Esophagus muscularis mucosa (tissue), 4 donors: ENCODE data around the gene DNAJC11. TPM values are rescaled to one million over a fixed set of nuclear protein-coding genes. Genes with fewer than 3 reads are reported as not detected.
A peak's percentile ranks its signal among the peaks of the same experiment; 100 is the strongest.

Experiments
- DNase-seq: peaks from one replicate; pipeline ENCODE4 v3.0.0-alpha.2; 2017; ENCODE audit errors: extremely low spot score
- H3K27ac ChIP-seq, 4 donors: fragments of 200-600 bp; sonication (generic); replicated peaks in 1 of 4; 1 replicate in 3 of 4; 2 replicates in 1 of 4; pipeline ENCODE4 v1.5.1; 2016 to 2019; ENCODE audit warnings: mild to moderate bottlenecking in 1 of 4
- H3K27me3 ChIP-seq, 4 donors: fragments of 200-600 bp; sonication (generic); one replicate each; pipeline versions ENCODE4 v1.5.1 to v1.6.0; 2016 to 2019
- H3K36me3 ChIP-seq, 4 donors: fragments of 200-600 bp; sonication (generic); one replicate each; pipeline ENCODE4 v1.5.1; 2016 to 2019
- H3K4me1 ChIP-seq, 4 donors: fragments of 200-600 bp; sonication (generic); one replicate each; pipeline ENCODE4 v1.5.1; 2016 to 2019
- H3K4me3 ChIP-seq, 4 donors: fragments of 200-600 bp; sonication (generic); 1 replicate in 2 of 4; 2 replicates in 2 of 4; pipeline ENCODE4 v1.5.1; 2016 to 2019; ENCODE audit warnings: mild to moderate bottlenecking in 4 of 4, moderate library complexity in 1 of 4
- H3K9me3 ChIP-seq, 4 donors: fragments of 200-600 bp; sonication (generic); 1 replicate in 3 of 4; 2 replicates in 1 of 4; pipeline ENCODE4 v1.5.1; 2016 to 2019
- CTCF ChIP-seq, 3 experiments: fragments of 200-600 bp in 2 of 3; fragments of 450-650 bp in 1 of 3; sonication (generic) in 2 of 3; IDR thresholded peaks; one replicate each; pipeline ENCODE4 v1.5.1; 2017 to 2019; ENCODE audit warnings: antibody characterized with exemption in 3 of 3, mild to moderate bottlenecking in 2 of 3, moderate library complexity in 1 of 3
- EP300 ChIP-seq: sonication (generic); formaldehyde crosslinking; IDR thresholded peaks from one replicate; pipeline ENCODE4 v1.6.1; 2017; ENCODE audit warnings: antibody characterized with exemption
- POLR2A ChIP-seq: fragments of 450-650 bp; IDR thresholded peaks from one replicate; pipeline ENCODE4 v1.6.1; 2017; ENCODE audit warnings: antibody characterized with exemption, moderate library complexity, mild to moderate bottlenecking, low read depth
- POLR2AphosphoS5 ChIP-seq, 2 donors: sonication (generic); formaldehyde crosslinking; IDR thresholded peaks; one replicate each; pipeline ENCODE4 v1.6.1; 2017; ENCODE audit warnings: antibody characterized with exemption in 2 of 2
- WGBS: methylation state at CpG from one replicate; pipeline ENCODE4 v1.1.5; 2018; 5-methylcytosine and 5-hydroxymethylcytosine counted together
- intact Hi-C: fragments of 100-400 bp; cut with DNase I; formaldehyde crosslinking; loops from one replicate; pipeline ENCODE4 v1.15.1; 2023
- total RNA-seq, 4 donors: library from RNA; depleted of rRNA; stranded (reverse); fragments of >200 nt; gene quantifications; one replicate each; pipeline versions ENCODE4 v1.1.0 to v1.2.1, GENCODE V29; 2016

Gene DNAJC11
- total RNA-seq, 4 donors from 2014 or later = 19.4 to 37.8 (median 29.0) TPM

DNA sequence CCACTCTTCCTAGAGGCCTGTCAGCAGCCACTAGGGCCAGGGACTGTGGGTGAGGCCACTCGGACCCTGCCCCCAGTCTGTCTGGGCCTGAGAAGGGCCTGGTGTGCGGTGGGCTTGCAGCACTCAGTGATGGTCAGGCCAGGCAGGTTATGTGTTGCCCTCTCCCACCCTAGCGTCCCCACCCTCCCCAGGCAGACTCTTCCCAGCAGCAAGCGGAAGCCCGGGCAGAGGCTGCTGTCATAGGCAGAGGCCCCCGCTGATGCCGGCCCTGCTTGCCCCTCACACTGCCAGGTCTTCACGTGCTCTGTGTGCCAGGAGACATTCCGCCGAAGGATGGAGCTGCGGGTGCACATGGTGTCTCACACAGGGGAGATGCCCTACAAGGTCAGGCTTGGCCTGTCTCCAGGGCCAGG, 115.2 kb downstream of the DNAJC11 start:
- TF ChIP-seq POLR2A (no peak), EP300 (no peak), POLR2AphosphoS5 (IDR thresholded peaks at IDR 0.05) (no peak), CTCF (IDR thresholded peaks at IDR 0.05) (no peak)
- H3K9me3 ChIP-seq = no peaks in the 10 kb centered on the region
- no peak for DNase-seq
- H3K27me3 ChIP-seq = no peaks in the 10 kb centered on the region
- intact Hi-C loops = no loop called here
- H3K4me1 ChIP-seq = peaks cover 52 to 77% (median 60%) of the 10 kb centered on the region in 4 donors
- peaks cover 20 to 49% (median 42%) of the 10 kb centered on the region in 4 donors for H3K36me3 ChIP-seq
- WGBS = 72% methylated on average over 6 of the region's 11 CpGs
- H3K4me3 ChIP-seq = no peak overlapping the region
- peak overlapping the region; percentile 50 to 65 (median 54) for H3K27ac ChIP-seq

GRCh38 chr1:6585841-6586240, 115.8 kb downstream of the DNAJC11 start:
- peaks cover 20 to 43% (median 37%) of the 10 kb centered on the region in 4 donors for H3K36me3 ChIP-seq
- H3K27ac ChIP-seq = peak overlapping the region; percentile 50 to 65 (median 54)
- H3K9me3 ChIP-seq = no peaks in the 10 kb centered on the region
- WGBS = 92% methylated on average over 5 of the region's 7 CpGs
- no peak for DNase-seq
- TF ChIP-seq CTCF (IDR thresholded peaks at IDR 0.05) (no peak), EP300 (no peak), POLR2A (no peak), POLR2AphosphoS5 (IDR thresholded peaks at IDR 0.05) (no peak)
- intact Hi-C loops = no loop called here
- H3K27me3 ChIP-seq = no peaks in the 10 kb centered on the region
- peaks cover 52 to 77% (median 60%) of the 10 kb centered on the region in 4 donors for H3K4me1 ChIP-seq
- no peak overlapping the region for H3K4me3 ChIP-seq

DNA sequence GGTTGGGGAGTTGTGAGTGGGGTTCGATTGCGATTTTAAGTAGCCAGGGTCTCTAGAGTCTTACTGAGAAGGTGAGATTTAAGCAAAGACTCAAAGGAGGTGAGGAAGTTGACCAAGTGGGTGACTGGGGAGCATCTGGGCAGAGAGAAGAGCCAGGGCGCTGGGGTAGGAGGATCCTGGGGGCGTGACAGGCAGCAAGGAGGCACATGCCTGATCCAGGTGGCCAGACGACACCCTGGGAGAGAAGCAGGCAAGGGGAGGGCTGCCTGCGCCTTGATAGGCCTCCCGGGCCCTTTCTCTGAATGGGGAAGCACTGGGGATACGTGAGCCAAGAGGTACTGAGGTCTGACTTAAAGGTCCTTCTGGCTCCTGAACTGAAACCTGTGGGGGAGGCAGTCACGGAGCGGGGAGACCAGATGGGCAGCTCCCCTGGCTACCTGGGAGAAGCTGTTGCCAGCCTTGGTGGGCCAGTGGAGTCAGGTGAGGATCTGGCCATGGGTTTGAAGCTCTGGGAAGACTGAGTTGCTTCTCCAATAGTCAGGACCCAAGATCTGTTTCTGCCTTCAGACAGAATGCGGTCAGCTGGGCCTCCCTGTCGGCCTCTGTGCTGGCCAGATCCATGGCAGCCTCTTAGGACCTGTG, 116.4 kb downstream of the DNAJC11 start:
- intact Hi-C loops = no loop called here
- DNase-seq = no peak
- 77% methylated on average over 7 of the region's 12 CpGs for WGBS
- Histone ChIP-seq H3K27me3 (no peaks in the 10 kb centered on the region), H3K4me1 (peaks cover 58 to 79% (median 66%) of the 10 kb centered on the region in 4 donors), H3K36me3 (peaks cover 15 to 37% (median 31%) of the 10 kb centered on the region in 4 donors), H3K9me3 (no peaks in the 10 kb centered on the region), H3K4me3 (no peak overlapping the region), H3K27ac (no peak overlapping the region)
- TF ChIP-seq POLR2AphosphoS5 (IDR thresholded peaks at IDR 0.05) (no peak), CTCF (IDR thresholded peaks at IDR 0.05) (peak in 1 of 3 experiments; percentile 39), EP300 (no peak), POLR2A (no peak)

Other genes with a start within 250 kb of the DNAJC11 start
- 1 to 10 TPM; 2.5 to 9.1 (median 9.1) TPM for gene TNFRSF25, start 235.6 kb downstream of the DNAJC11 start, total RNA-seq
- gene PLEKHG5, start 210.1 kb downstream of the DNAJC11 start, total RNA-seq = 10 to 100 TPM in 2 of 4 donors, 1 to 10 TPM in 2; 5.8 to 18.1 (median 12.0) TPM
- 10 to 100 TPM; 16.6 to 25.0 (median 21.1) TPM for gene NOL9, start 147.3 kb downstream of the DNAJC11 start, total RNA-seq
- gene TAS1R1, start 146.5 kb downstream of the DNAJC11 start, total RNA-seq = not detected
- 10 to 100 TPM; 15.0 to 24.9 (median 16.4) TPM for gene ZBTB48, start 121.8 kb downstream of the DNAJC11 start, total RNA-seq
- 100 to 1,000 TPM in 3 of 4 donors, 10 to 100 TPM in 1; 98.4 to 184 (median 130) TPM for gene KLHL21, start 98.9 kb downstream of the DNAJC11 start, total RNA-seq
- 10 to 100 TPM; 16.6 to 32.1 (median 27.9) TPM for gene PHF13, start 88.1 kb downstream of the DNAJC11 start, total RNA-seq
- gene THAP3, start 76.9 kb downstream of the DNAJC11 start, total RNA-seq = 10 to 100 TPM; 13.8 to 34.6 (median 25.0) TPM
- gene CAMTA1, start 83.6 kb upstream of the DNAJC11 start, total RNA-seq = 100 to 1,000 TPM; 109 to 226 (median 139) TPM